Stimulated activated CD8-positive, alpha-beta memory T cell treated with anti-CD3 and anti-CD28 coated beads, Interleukin-7, amount 100 ng/mL, for 48 hours (primary cell): Measurements from ENCODE around the gene ZBTB39.
"Not testable (repeated sequence)": the region's sequence is repeated elsewhere in the genome, so short reads cannot be mapped to it uniquely, and the experiment has no call there.

Experiments
- DNase-seq, 2 donors: peaks; one replicate each; pipeline ENCODE4 v3.0.0-alpha.2; 2020; ENCODE audit warnings: low read depth in 1 of 2; ENCODE audit errors: extremely low read depth in 1 of 2

The ZBTB39 gene

GRCh38 chr12:56983386-56983785 lies 23.0 kb downstream of the ZBTB39 start:
- DNase-seq = no peak

- not testable (repeated sequence) for DNase-seq
Observed at GRCh38 chr12:56982578-56983236, 23.6 kb downstream of the ZBTB39 start.

GRCh38 chr12:56980941-56981530 lies 25.3 kb downstream of the ZBTB39 start:
- no peak for DNase-seq

GRCh38 chr12:56980268-56980667 lies 26.1 kb downstream of the ZBTB39 start:
- no peak for DNase-seq

GRCh38 chr12:56979628-56980027 lies 26.7 kb downstream of the ZBTB39 start:
- no peak for DNase-seq

GRCh38 chr12:56978397-56979138 lies 27.8 kb downstream of the ZBTB39 start:
- DNase-seq = no peak

- not testable (repeated sequence) for DNase-seq
Observed at GRCh38 chr12:56977361-56977760, 29.0 kb downstream of the ZBTB39 start.

GRCh38 chr12:56974224-56974623 lies 32.1 kb downstream of the ZBTB39 start:
- DNase-seq = not testable (repeated sequence)

- not testable (repeated sequence) for DNase-seq
Observed at GRCh38 chr12:56968910-56969309, 37.4 kb downstream of the ZBTB39 start.

GRCh38 chr12:56965997-56966642 lies 40.2 kb downstream of the ZBTB39 start:
- not testable (repeated sequence) for DNase-seq

GRCh38 chr12:56965124-56965523 lies 41.2 kb downstream of the ZBTB39 start:
- DNase-seq = not testable (repeated sequence)

GRCh38 chr12:56963557-56963956 lies 42.8 kb downstream of the ZBTB39 start:
- DNase-seq = not testable (repeated sequence)

GRCh38 chr12:56962247-56962646 lies 44.1 kb downstream of the ZBTB39 start:
- not testable (repeated sequence) for DNase-seq

GRCh38 chr12:56958422-56958821 lies 47.9 kb downstream of the ZBTB39 start:
- no peak for DNase-seq

GRCh38 chr12:56957229-56958052 lies 48.9 kb downstream of the ZBTB39 start, which contains the start of gene RDH16:
Gene RDH16 (minus strand): TSS chr12:56957608. CDS start chr12:56957462, 146 bp downstream.
- no peak for DNase-seq

GRCh38 chr12:56955631-56956256 lies 50.6 kb downstream of the ZBTB39 start:
- DNase-seq = no peak

GRCh38 chr12:56954958-56955355 lies 51.4 kb downstream of the ZBTB39 start:
- no peak for DNase-seq

- no peak for DNase-seq
Observed at GRCh38 chr12:56954057-56954957, 52.0 kb downstream of the ZBTB39 start.

- no peak for DNase-seq
Observed at GRCh38 chr12:56953314-56953713, 53.0 kb downstream of the ZBTB39 start.
